ENCODE data around the gene H19.

The H19 gene

GRCh38 chr11:1997755-1998154, at the start of gene H19:
Gene H19, minus strand, starts transcription at chr11:1997842.
- no peak for DNase-seq

GRCh38 chr11:2041963-2042362, 44.3 kb upstream of the H19 start:
- DNase-seq: no peak

- DNase-seq: no peak
These were observed 43.5 kb upstream of the H19 start for GRCh38 chr11:2041153-2041552.

GRCh38 chr11:2039198-2039759, 41.6 kb upstream of the H19 start:
- no peak for DNase-seq

- no peak for DNase-seq
These were observed 39.3 kb upstream of the H19 start for GRCh38 chr11:2036863-2037486.

- no peak for DNase-seq
These were observed 37.7 kb upstream of the H19 start for GRCh38 chr11:2035382-2035781.

- no peak for DNase-seq
These were observed 33.4 kb upstream of the H19 start for GRCh38 chr11:2031058-2031457.

GRCh38 chr11:2027708-2028107, 30.1 kb upstream of the H19 start:
- DNase-seq: no peak

- no peak for DNase-seq
These were observed 17.4 kb upstream of the H19 start for GRCh38 chr11:2015025-2015424.

- DNase-seq: no peak
These were observed 14.8 kb upstream of the H19 start for GRCh38 chr11:2012440-2012839.

GRCh38 chr11:2004466-2004865, 6.8 kb upstream of the H19 start:
- no peak for DNase-seq

- no peak for DNase-seq
These were observed 5.2 kb upstream of the H19 start for GRCh38 chr11:2002807-2003206.

- DNase-seq: no peak
These were observed 4.6 kb upstream of the H19 start for GRCh38 chr11:2002042-2002776.

GRCh38 chr11:1998861-1999260, 1.2 kb upstream of the H19 start:
- DNase-seq: no peak

GRCh38 chr11:1998290-1998689, 648 bp upstream of the H19 start:
- DNase-seq: no peak

GRCh38 chr11:1994121-1994520, 3.5 kb downstream of the H19 start:
- DNase-seq: no peak

- DNase-seq: no peak
These were observed 5.5 kb downstream of the H19 start for GRCh38 chr11:1992111-1992510.

- DNase-seq: no peak
These were observed 6.6 kb downstream of the H19 start for GRCh38 chr11:1990872-1991578.

GRCh38 chr11:1989953-1990352, 7.7 kb downstream of the H19 start:
- no peak for DNase-seq

- DNase-seq: no peak
These were observed 8.8 kb downstream of the H19 start for GRCh38 chr11:1988667-1989317.

- DNase-seq: no peak
These were observed 9.5 kb downstream of the H19 start for GRCh38 chr11:1988174-1988573.

- DNase-seq: no peak
These were observed 10.6 kb downstream of the H19 start for GRCh38 chr11:1987024-1987423.

GRCh38 chr11:1983601-1983961, 14.1 kb downstream of the H19 start:
- DNase-seq: no peak
